ENCODE data around the gene OLFM2.
"Not testable (repeated sequence)": the region's sequence is repeated elsewhere in the genome, so short reads cannot be mapped to it uniquely, and the experiment has no call there.

OLFM2 gene

DNA sequence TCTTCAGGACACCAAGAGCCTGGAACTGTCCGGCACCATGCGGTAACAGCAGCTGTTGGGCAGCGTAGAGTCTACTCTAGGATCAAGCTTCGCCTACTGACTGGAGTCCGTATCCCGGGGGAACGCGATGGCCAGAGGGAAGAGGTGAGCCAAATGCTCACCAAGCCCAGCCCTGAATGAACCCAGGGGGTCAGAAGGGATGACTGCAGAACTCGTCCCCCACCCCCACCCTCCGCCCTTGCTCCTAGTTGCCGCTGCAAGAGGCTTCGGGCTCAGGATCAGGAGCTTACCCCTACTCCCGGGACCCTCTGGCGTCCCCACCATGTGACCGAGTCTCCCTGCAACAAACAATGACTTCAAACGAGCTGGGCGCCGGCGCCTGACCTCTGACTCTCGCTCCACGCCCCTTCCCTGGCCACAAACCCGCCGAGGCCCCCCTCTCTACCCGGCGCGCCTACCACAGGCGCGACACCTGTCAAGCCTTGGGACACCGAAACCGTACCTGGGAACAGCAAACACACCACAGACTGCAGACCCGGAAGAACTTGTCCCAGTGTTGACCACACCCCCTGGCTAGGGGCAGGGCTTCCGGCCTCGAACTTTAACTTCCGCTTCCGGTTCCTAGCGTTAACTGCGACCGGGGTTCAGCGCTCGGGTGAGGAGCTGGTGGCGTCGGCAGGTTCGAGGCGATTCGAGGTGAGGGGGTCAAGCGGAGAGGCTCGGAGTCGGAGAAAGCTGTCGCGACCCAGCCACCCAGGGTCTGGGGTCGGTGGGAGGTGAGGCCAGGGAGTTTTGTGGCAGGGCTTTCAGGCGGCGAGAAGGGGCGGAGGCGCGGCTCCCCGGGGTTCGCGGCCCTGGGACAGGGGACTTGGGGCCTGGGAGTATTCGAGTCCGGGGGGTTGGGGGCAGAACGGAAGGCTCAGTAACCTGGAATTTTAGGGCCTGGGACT is 108.8 kb downstream of the OLFM2 start, which contains the start of gene UBL5:
TSS of gene UBL5 (plus strand) at position 630 of the 950 bp plus-strand sequence. CDS start 420 bp downstream, outside the sequence.
- DNase-seq, result peak; percentile 48

DNA sequence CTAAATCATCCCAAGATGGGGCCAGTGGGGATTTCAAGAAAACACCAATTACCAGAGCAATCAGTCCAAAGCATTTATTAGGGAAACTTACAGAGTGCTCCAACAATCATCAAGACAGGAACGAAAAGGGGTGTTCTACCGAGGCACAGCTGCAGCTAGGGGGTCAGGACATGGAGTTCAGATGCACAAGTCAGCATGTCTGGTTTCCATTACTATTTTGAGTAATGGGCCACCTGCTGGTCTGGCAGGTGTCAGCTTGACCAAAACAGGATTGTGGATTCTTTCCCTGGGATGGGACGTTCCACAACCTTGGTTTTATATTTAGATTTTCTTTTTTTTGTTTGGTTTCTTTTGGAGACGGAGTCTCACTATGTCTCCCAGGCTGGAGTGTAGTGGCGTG is 112.5 kb downstream of the OLFM2 start:
- no peak for DNase-seq

DNA sequence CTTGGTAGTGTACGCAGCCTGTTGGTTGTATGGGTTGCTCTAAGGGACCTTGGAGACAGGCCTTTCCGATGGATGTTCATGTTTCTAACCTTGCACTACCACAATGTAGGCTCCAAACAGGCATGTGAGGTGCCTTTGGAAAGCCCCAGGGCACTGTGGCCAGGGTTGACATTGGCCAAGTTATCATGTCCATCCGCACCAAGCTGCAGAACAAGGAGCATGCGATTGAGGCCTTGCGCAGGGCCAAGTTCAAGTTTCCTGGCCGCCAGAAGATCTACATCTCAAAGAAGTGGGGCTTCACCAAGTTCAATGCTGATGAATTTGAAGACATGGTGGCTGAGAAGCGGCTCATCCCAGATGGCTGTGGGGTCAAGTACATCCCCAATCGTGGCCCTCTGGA is 116.3 kb downstream of the OLFM2 start:
- DNase-seq, result not testable (repeated sequence)

DNA sequence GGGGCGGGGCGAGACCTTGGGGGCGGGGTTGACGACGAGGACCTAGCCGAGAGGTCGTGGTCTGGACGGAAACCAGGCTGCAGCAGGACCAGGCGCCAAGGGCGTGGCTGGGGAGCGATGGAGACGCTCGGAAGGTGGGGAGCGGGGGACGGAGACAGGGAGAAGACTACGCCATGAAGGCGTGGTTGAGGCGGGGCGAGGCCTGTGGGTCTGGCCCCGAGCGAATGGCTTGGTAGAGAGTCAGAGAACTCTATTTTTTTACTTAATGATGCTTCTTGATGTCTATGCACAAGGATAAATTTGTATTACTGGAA is 116.8 kb downstream of the OLFM2 start:
- no peak for DNase-seq

DNA sequence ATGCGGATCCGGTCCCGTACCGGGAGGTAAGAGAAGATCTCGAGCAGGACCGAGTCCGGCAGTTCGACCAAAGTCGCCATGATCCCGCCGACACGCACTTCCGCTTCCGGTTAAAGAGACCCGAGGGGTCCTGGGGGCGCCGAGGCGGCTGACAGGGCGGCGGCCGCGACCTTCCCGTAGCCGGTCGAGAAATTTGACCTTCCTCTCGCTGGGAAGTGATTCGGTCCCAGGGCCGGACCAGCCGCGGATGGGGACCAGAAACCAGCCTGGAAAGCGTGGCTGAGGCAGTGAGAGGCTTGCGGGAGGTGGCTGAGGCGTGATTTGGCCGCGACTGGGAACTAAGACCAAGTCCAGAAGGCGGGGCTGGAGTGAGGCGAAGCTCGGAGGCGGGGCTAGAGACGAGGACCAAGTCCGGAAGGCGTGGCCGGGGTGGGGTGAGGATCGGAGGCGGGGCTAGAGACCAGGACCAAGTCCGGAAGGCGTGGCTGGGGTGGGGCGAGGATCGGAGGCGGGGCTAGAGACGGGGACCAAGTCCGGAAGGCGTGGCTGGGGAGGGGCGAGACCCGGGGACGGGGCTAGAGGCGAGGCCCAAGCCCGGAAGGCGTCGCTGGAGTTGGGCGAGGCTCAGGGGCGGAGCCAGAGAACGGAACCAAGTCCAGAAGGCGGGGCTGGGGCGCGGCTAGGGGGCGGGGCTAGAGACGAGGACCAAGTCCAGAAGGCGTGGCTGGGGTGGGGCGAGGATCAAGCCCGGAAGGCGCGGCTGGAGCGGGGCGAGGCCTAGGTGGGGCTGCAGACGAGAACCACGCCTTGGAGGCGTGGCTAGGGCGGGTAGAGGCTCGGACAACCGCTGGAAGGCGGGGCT is 117.3 kb downstream of the OLFM2 start, which contains the start of gene FBXL12:
TSS of gene FBXL12 (minus strand) at position 346 of the 862 bp plus-strand sequence. CDS start at position 80, 266 bp downstream.
- DNase-seq, result peak; percentile 99

DNA sequence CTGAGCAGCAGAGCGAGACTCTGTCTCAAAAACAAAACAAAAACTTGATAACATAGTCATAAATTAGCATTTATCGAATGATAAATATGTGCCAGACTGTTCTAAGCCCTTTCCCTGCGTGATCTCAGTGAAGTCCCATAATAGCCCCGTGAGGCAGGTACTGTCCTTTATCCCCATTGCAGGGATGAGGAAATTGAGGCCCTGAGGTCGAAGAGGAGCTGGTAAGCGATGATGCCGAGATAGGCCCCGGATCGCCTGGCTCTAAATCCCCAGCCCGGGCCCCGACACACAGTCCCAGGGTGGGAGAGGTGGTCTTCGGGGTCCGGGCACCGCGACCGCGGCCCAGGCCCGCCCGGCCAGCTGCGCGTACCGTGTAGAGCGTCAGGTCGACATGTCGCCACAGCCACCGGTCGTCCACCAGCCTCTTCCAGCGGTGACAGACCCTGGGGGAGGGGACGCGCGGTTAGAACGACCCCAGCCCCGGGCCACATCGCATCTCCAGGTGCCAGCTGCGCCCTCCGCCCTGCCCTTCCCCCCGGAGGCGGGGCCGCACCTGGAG is 118.1 kb downstream of the OLFM2 start:
- no peak for DNase-seq

DNA sequence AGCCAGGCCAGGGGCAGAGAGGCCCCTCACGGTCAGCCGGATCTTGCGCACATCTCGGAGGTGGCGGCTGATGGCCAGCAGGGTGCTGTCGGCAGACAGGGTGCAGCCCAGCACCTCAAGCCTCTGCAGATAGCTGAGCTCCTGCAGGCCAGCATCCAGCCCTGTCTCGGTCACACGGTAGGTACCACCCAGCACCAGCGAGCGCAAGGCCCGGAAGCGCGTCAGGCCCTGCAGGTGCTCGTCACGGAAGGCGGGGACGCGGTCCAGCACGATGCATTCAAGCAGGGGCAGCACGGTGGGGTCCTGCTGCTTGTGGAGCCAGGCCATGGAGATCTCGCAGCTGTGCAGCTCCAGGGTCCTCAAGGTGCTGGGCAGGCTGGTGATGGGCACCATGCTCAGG is 125.2 kb downstream of the OLFM2 start:
- DNase-seq, result no peak

DNA sequence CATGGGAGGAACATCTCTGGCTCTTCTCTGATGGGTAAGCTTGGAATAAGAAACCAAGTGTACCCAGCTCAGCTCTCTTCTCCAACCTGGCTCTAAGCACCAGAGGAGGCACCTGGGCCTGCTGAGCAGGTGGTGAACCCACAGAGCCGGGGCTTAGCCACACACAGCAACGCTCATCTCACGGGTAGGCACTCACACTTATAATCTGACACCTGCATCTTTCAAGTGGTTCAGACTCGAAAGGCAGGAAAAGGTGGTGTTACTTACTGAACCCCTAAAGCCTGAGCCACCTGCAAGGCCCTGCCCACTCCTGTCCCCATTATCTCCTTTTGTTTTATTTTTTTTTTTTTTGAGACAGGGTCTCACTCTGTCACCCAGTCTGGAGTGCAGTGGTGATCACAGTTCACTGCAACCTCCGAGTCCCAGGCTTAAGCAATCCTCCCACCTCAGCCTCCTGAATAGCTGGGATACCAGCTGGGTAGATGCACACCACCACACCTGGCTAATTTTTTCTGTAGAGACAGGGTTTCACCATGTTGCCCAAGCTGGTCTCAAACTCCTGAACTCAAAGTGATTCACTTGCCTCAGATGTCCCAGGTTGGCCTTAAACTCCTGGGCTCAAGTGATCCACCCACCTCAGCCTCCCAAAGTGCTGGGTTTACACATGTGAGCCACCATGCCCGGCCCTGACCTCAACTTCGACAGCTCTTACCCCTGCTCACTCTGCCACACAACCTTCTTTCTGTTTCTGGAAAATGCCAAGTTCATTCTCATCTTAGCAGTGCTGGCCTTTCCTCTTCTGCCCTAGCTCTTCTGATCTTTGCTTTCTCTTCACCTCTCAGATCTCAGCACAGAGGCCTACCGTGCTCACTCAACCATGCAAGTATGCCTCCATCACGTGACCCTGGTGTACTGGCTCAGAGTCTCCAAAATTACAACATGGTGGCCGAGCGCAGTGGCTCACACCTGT is 127.2 kb downstream of the OLFM2 start:
- DNase-seq, result no peak

DNA sequence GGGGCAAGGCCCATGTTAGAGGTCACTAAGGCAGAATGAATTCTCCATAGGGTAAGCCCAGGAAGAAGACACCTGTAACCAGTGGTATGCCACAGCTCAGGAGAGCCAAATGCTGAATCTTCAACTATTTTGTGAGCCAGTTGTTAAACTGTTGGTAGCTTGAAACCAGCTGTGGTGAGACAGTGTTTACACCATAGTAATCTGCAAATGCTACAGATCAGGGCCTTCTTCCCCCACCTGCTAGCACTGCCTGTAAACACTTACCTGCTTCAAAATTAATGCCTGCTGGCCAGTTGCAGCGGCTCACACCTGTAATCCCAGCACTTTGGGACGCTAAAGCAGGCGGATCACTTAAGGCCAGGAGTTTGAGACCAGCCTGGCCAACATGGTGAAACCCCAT is 129.5 kb downstream of the OLFM2 start:
- DNase-seq, result no peak
